Dendritic cell treated with granulocyte-macrophage colony-stimulating factor and Interleukin-4, amounts not matched to agents 40 ng/mL and 50 ng/mL, for 4 days (primary cell): ENCODE data around the gene TRPM2.
"Not testable (repeated sequence)": the region's sequence is repeated elsewhere in the genome, so short reads cannot be mapped to it uniquely, and the experiment has no call there.

ENCODE experiments used
- H3K27ac Mint-ChIP-seq: one replicate; pipeline ENCODE4 v1.8.0; 2022; ENCODE audit warnings: mild to moderate bottlenecking, mixed read lengths
- H3K27me3 Mint-ChIP-seq: one replicate; pipeline ENCODE4 v1.8.0; 2022; ENCODE audit warnings: mild to moderate bottlenecking, mixed read lengths
- H3K36me3 Mint-ChIP-seq: one replicate; pipeline ENCODE4 v1.8.0; 2022; ENCODE audit warnings: low read depth, mixed read lengths
- H3K4me1 Mint-ChIP-seq: one replicate; pipeline ENCODE4 v1.8.0; 2022; ENCODE audit warnings: low read depth, mixed read lengths
- H3K4me3 Mint-ChIP-seq: one replicate; pipeline ENCODE4 v1.8.0; 2022; ENCODE audit warnings: mild to moderate bottlenecking, moderate library complexity, mixed read lengths
- H3K9me3 Mint-ChIP-seq: one replicate; pipeline ENCODE4 v1.8.0; 2022; ENCODE audit warnings: mixed read lengths
- intact Hi-C: fragments of 100-400 bp; cut with micrococcal nuclease; formaldehyde crosslinking; loops from one replicate; pipeline ENCODE4 v1.15.0; 2022

TRPM2 gene

DNA sequence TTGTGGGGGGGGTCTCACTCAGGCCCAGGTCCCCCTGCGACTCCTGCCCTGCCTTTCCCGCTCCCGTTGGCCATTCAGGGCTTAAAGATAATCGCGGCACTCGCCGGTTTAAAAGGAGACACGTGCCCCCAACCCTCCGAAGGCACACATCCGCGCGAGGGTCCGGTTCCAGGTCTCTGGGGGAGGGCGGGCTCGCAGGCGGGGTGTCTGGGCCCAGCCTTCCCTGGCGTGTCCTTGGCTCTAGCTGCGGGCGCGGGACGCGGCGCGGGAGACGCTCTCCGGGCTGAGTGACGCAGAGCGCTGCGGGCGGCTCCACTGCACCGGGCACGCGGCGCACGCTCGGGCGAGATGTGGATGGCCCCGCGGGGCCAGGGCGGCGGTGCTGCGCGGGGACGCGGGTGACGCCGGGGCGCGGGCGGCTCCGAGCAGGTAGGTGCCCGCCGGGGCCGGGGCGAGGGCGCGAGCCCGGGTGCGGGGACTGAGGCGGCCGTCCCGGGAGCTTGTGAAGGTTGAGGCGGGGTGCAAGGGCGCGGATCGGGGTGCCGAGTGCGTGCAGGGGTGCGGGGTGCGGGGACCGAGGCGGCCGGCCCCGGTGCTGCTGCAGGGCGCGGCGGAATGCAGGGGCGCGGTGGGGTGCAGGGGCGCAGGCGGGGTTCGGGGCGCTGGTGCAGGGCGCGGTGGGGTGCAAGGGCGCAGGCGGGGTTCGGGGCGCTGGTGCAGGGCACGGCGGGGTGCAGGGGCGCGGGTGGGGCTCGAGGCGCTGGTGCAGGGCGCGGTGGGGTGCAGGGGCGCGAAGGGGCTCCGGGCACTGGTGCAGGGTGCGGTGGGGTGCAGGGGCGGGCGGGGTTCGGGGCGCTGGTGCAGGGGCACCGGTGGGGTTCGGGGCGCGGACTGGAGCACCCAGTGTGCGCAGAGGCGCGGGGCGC, 3.3 kb upstream of the TRPM2 start:
- no peaks in the 10 kb centered on the region for H3K9me3 Mint-ChIP-seq
- peaks cover 10% of the 10 kb centered on the region for H3K36me3 Mint-ChIP-seq
- peak overlapping the region; percentile 51 for H3K4me3 Mint-ChIP-seq
- peaks cover 53% of the 10 kb centered on the region for H3K27me3 Mint-ChIP-seq
- intact Hi-C loops, result no loop called here
- H3K4me1 Mint-ChIP-seq, result peaks cover 43% of the 10 kb centered on the region
- no peak overlapping the region for H3K27ac Mint-ChIP-seq

DNA sequence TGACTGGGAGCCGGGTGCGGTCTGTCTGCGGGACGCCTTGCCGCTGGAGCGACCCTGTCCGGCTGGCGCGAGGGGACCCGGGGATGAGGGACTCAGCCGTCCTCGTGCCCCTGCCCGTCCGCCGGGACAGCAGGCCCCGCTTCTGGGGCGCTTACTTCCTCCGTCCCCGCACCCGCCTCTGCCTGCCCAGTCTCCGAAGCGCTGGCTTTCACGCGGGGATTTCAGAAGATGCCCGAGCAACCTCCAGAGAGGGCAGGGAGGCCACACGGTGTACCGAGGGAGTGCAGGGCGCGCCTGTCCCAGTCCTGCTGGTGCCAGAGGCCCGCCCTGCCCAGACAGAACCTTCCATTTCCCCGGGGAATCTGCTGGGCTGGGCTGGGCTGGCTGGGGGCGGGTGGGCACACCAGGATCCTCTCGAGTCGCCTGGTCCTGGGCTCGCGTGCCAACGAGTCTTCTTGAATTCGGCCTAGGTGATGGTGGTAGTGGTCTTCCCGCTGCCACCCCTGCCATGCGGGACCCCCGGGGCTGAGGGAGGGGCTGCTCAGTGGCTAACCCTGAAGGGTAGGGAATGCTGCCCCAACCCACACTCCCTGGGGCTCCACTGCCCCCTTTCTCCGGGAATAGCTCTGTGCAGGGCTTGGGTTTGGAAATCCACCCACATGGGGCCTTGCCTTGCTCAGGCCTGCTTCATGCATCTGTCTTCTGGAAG, 2.5 kb upstream of the TRPM2 start:
- intact Hi-C loops, result no loop called here

DNA sequence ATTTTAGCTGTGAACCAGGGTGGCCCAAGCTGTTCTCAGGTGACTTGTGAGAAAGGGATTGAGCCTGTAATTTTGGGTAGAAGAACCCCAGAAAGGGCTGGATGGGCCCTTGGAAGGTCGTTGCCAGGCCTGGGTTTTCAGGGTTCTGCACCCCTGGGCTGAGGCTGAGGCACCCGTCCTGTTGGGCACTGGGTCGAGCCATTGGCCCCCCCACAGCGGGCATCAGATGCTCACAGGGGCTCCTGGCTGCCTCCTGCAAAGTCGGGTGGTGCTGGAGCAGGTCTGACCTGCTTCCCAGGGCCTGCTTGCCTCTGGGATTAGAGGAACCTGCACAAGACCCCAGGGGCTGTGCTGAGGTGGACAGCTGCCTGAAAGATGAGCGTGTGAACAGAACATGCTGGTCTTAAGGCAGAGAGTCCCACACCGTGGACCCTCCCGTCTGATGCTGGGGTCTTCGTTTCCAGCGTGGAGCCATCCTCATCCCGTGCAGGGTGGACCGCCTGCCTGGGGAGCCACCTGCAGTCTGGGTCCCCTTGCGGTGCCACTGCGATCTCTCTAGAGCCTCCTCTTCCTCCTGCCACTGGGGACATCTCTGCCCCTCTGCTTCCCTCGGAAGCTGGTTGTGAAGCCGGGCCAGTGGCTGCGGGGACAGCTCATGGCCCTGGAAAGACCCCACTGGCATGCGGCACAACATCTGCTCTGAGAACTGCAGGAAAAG, 1.7 kb upstream of the TRPM2 start:
- Mint-ChIP-seq H3K27ac (peak overlapping the region; percentile 93), H3K27me3 (peaks cover 39% of the 10 kb centered on the region), H3K4me1 (peaks cover 58% of the 10 kb centered on the region), H3K4me3 (no peak overlapping the region), H3K36me3 (peaks cover 25% of the 10 kb centered on the region), H3K9me3 (no peaks in the 10 kb centered on the region)
- intact Hi-C loops, result loop anchor here (2.0 kb wide), 1 partner anchor 13 kb away; the partner anchor contains the start of gene CFAP410

More for the DNA sequence above, 2.5 kb upstream of the TRPM2 start:
- Mint-ChIP-seq H3K36me3 (peaks cover 17% of the 10 kb centered on the region), H3K27me3 (peaks cover 46% of the 10 kb centered on the region), H3K4me3 (peak overlapping the region; percentile 51), H3K9me3 (no peaks in the 10 kb centered on the region), H3K27ac (peak overlapping the region; percentile 15), H3K4me1 (peaks cover 51% of the 10 kb centered on the region)

DNA sequence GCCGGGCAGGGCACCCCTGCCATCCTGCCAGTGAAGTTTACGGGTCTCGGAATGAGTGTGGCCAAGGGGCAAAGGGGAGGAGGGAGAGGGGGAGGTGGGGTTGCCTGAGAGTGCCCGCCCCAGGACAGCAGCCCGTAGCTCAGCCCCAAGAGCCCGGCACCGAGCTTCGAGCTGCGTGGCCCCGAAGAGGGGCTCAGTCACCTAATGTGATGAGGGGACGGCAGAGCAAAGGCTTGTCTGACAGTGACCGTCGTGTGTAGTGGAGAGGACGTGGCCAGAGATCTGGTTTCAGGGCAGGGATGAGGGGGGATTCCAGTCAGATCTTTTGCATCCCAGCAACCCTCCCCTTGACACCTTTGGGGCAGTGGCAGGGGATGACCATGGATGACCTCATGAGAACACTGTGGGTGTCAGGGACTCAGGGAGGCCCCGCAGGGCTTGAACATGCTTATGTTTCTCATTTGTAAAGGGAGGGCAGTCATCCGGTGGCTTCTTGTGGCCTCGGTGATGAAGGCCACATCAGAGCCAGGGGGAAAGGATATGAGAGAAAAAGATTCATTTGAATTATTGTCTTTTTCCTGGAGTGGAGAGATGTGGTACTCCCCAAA, 1.1 kb upstream of the TRPM2 start:
- Mint-ChIP-seq H3K4me1 (peaks cover 65% of the 10 kb centered on the region), H3K36me3 (peaks cover 31% of the 10 kb centered on the region), H3K27ac (peak overlapping the region; percentile 93), H3K9me3 (no peaks in the 10 kb centered on the region), H3K27me3 (peaks cover 33% of the 10 kb centered on the region), H3K4me3 (peak overlapping the region; percentile 81)
- intact Hi-C loops, result loop anchor here (2.0 kb wide), 1 partner anchor 14 kb away; the partner anchor contains the start of gene CFAP410

DNA sequence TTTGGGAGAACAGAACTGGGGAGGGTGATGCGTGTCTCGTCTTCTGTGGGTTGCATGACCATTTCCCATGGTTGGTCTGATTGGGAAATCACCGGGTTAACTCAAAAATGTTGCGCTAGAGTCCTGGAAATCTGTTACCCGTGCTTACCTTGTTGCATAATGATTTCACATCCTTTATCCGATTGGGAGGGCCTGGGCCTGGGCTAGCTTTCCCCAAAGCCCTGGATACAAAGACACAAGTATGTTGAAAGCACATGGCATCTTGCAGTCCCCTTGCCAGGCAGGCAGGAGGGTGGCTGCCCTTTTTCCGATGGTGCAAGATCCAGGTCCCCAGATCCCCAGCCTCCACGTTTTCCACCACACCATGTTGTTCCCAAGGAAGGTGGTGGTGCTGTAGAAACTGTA, 582 bp downstream of the TRPM2 start:
- Mint-ChIP-seq H3K27ac (peak overlapping the region; percentile 93), H3K9me3 (no peaks in the 10 kb centered on the region), H3K4me3 (peak overlapping the region; percentile 81), H3K27me3 (peaks cover 19% of the 10 kb centered on the region), H3K36me3 (peaks cover 47% of the 10 kb centered on the region), H3K4me1 (peaks cover 81% of the 10 kb centered on the region)
- intact Hi-C loops, result no loop called here

DNA sequence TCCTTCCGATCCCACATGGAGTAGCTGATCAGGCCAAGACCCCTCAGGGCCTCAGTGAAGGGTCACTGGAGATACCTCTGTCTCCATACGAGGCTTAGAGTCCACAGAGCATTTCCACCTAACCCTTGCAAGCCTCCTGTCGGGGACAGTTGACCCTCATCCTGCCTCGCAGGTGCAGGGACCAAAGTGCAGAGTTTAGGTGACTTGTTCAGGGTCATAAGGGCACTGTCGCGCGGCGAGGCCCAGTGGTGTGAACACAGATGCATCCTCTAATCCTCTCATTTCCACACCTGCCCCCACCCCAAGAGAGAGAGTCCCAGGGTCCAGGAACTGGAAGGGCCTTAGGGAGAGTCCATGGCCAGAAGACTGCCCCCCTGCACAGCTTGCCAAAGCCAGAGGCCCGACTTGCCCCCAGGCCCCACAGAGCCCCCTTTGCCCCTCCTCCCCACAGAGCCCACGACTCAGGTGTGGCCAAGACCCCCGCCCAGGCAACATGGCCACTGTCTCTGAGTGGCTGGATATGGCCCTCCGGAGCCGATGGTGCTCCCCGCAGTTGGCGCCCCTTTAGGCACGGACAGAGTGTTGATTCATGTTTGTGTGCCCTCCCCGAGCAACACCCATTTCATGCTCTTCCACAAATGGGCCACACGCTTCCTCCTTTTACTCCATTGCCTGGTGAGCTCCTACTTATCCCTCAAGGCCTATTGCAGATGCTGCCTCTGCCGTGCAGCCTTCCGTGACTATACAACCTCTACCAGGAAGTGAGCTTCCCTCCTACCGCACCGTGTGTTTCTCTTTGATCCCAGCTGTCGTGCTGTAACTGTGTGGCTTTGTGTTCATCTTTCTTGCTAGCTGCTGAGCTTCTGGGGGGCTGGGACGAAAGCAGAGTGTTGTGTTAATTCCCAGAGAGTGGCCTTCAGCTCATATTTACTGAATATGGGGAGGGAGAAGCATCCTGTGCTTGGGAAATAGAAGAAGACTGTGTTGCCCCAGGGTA, 1.7 kb downstream of the TRPM2 start:
- Mint-ChIP-seq H3K4me3 (peak overlapping the region; percentile 81), H3K9me3 (no peaks in the 10 kb centered on the region), H3K27me3 (peaks cover 9% of the 10 kb centered on the region), H3K4me1 (peaks cover 92% of the 10 kb centered on the region), H3K27ac (peak overlapping the region; percentile 93), H3K36me3 (peaks cover 47% of the 10 kb centered on the region)
- intact Hi-C loops, result no loop called here

DNA sequence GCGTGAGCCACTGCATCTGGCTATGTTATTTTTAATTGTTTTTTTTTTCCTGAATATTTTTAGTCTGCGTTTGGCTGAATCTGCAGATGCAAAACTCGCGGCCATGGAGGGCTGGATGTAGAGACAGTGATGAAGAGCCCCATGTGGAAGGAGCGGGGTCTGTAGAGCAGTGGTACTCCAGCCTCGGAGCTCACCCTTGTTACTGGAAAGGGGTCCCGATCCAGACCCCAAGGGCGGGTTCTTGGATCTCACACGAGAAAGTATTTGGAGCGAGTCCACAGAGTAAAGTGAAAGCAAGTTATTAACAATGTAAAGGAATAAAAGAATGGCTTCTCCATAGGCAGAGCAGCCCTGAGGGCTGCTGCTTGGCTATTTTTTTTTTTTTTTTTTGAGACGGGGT, 2.7 kb downstream of the TRPM2 start:
- Mint-ChIP-seq H3K9me3 (no peaks in the 10 kb centered on the region), H3K27me3 (peaks cover 2% of the 10 kb centered on the region), H3K27ac (peak overlapping the region; percentile 93), H3K36me3 (peaks cover 53% of the 10 kb centered on the region), H3K4me3 (peak overlapping the region; percentile 46), H3K4me1 (peaks cover 96% of the 10 kb centered on the region)
- intact Hi-C loops, result loop anchor here (1.0 kb wide), 1 partner anchor 17 kb away; the partner anchor contains the start of gene CFAP410

DNA sequence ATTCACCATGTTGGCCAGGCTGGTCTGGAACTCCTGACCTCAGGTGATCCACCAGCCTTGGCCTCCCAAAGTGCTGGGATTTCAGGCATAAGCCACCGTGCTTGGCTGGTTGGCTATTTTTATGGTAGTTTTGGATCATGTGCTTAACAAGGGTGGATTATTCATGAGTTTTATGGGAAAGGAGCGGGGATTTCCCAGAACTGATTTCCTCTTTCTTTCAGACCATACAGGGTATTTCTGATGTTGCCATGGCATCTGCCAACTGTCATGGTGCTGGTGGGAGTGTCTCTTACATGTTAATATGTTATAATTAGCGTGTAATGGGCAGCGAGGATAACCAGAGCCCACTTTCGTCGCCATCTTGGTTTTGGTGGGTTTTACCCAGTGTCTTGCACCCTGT, 3.2 kb downstream of the TRPM2 start:
- peaks cover 91% of the 10 kb centered on the region for H3K4me1 Mint-ChIP-seq
- intact Hi-C loops, result loop anchor here (1.0 kb wide), 1 partner anchor 17 kb away; the partner anchor contains the start of gene CFAP410
- H3K27ac Mint-ChIP-seq, result peak overlapping the region; percentile 93
- H3K36me3 Mint-ChIP-seq, result peaks cover 53% of the 10 kb centered on the region
- peak overlapping the region; percentile 34 for H3K4me3 Mint-ChIP-seq
- no peaks in the 10 kb centered on the region for H3K27me3 Mint-ChIP-seq
- H3K9me3 Mint-ChIP-seq, result no peaks in the 10 kb centered on the region

DNA sequence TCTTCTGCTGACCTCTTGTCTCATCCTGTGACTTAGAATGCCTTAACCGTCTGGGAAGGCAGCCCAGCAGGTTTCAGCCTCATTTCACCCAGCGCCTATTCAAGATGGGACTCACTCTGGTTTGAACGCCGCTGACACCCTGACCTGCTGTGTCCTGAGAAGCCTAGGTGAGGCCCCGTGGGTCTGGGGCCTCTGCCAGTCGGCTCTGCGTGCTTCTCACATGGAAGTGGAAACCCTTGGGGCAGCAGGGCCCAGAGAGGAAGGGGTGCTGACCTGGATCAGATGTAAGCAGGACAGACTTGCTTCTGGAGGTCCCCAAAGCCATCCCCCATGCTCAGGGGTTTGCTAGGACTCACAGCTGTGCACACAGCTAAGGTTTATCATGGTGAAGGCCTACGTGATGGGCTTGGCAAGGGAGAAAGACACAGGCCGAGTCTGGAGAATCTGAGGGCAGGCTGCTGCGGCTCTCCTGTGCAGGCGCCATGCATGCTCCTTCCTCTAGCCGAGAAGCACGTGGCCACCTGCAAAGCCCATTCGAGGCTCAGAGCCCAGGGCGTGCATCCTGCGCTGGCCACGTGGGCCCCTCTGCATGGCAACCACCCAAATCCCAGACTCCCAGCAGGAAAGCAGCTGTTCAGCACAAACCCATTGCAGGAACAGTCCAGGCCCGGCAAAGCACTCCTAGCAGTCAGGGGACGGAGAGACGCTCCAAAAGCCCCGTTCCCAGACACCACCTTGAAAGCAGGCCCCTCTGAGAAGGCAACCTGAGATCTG, 3.8 kb downstream of the TRPM2 start:
- Mint-ChIP-seq H3K27ac (peak overlapping the region; percentile 93), H3K36me3 (peaks cover 53% of the 10 kb centered on the region), H3K9me3 (no peaks in the 10 kb centered on the region), H3K4me3 (no peak overlapping the region), H3K4me1 (peaks cover 88% of the 10 kb centered on the region), H3K27me3 (no peaks in the 10 kb centered on the region)
- intact Hi-C loops, result no loop called here

DNA sequence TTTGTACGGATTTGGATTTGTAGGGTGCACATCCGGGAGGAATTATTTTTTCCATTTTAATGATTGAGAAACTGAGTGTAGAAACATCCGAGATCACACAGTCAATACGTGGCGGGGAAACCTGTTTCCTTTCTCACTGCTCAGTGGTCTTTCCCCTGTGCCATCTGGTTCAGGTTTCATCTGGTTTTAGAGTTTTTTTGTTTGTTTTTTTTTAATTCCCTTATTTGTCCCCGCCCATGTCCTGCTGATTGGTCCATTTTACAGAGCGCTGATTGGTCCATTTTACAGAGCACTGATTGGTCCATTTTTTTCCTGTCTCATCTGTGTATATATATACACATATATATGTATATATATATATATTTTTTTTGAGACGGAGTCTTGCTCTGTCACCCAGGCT, 6.0 kb downstream of the TRPM2 start:
- H3K4me3 Mint-ChIP-seq, result no peak overlapping the region
- H3K9me3 Mint-ChIP-seq, result peaks cover 11% of the 10 kb centered on the region
- H3K27ac Mint-ChIP-seq, result peak overlapping the region; percentile 76
- intact Hi-C loops, result no loop called here
- peaks cover 80% of the 10 kb centered on the region for H3K4me1 Mint-ChIP-seq
- H3K36me3 Mint-ChIP-seq, result peaks cover 68% of the 10 kb centered on the region
- H3K27me3 Mint-ChIP-seq, result no peaks in the 10 kb centered on the region

DNA sequence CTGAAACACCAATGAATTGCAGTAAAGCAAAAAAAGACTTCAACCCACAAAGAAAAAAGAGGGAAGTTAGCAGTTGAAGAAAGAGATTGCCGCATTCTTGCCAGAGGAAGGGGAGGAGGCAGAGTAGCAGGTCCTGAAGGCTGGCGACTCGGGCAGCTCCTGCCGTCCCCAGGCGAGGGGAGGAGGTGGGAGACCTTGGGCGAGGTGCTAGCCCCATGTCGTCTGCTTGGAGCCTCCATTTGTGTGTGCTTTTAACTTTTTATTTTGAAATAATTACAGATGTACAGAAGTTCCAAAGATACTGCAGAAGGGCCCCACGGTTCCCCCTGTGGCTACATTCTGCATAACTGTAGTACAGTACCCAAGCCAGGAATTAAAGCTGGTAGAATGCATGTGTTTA, 6.7 kb downstream of the TRPM2 start:
- Mint-ChIP-seq H3K9me3 (peaks cover 11% of the 10 kb centered on the region), H3K4me1 (peaks cover 74% of the 10 kb centered on the region), H3K36me3 (peaks cover 67% of the 10 kb centered on the region), H3K4me3 (peak overlapping the region; percentile 34), H3K27ac (peak overlapping the region; percentile 76), H3K27me3 (no peaks in the 10 kb centered on the region)
- intact Hi-C loops, result no loop called here

DNA sequence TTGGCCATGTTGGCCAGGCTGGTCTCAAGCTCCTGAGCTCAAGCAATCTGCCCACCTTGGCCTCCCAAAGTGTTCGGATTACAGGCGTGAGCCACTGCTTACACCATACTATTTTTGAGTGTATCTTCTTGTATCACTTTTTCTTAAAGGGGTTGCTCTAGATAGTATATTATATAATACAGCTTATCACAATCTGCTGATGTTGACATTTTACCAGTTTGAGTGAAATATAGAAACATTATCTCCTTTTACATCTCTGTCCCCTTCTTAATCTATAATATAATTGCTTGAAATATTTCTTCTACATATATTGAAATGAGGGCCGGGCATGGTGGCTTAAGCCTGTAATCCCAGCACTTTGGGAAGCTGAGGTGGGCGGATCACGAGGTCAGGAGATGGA, 8.5 kb downstream of the TRPM2 start:
- Mint-ChIP-seq H3K9me3 (peaks cover 11% of the 10 kb centered on the region), H3K4me1 (peaks cover 57% of the 10 kb centered on the region), H3K36me3 (peaks cover 68% of the 10 kb centered on the region)
- intact Hi-C loops, H3K4me3 Mint-ChIP-seq, H3K27me3 Mint-ChIP-seq, H3K27ac Mint-ChIP-seq: not testable (repeated sequence)
